PC-3 (cell line): Measurements from ENCODE around the gene TP53I3.

Source experiments
- EZH2phosphoT487 ChIP-seq: fragments of 300-600 bp; sonication (generic); IDR thresholded peaks from 2 replicates; pipeline ENCODE4 v1.6.1; 2018; ENCODE audit warnings: mild to moderate bottlenecking, antibody characterized with exemption, low read length, borderline replicate concordance
- TF ChIP-seq, protein P1 (sequence below): fragments of 300-600 bp; sonication (generic); conservative IDR thresholded peaks from 2 replicates; pipeline ENCODE4 v1.5.1; 2017; ENCODE audit warnings: antibody characterized with exemption, low read depth, mild to moderate bottlenecking, low read length

DNA sequence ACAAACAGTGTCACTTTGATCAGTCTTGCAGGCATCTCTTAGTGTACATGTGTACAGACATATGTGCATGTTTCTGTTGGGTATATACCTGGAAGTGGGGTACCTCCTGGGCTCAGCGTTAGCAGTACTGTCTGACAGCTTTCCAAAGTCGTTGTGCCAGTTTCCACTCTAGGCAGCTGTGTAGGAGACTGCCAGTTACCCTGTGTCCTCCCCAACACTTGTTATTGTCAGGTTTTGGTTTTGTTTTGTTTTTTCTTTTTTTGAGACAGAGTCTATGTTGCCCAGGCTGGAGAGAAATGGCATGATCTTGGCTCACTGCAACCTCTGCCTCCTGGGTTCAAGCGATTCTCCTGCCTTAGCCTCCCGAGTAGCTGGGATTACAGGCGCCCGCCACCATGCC, 28.9 kb downstream of the TP53I3 start:
- TF ChIP-seq, protein P1, sequence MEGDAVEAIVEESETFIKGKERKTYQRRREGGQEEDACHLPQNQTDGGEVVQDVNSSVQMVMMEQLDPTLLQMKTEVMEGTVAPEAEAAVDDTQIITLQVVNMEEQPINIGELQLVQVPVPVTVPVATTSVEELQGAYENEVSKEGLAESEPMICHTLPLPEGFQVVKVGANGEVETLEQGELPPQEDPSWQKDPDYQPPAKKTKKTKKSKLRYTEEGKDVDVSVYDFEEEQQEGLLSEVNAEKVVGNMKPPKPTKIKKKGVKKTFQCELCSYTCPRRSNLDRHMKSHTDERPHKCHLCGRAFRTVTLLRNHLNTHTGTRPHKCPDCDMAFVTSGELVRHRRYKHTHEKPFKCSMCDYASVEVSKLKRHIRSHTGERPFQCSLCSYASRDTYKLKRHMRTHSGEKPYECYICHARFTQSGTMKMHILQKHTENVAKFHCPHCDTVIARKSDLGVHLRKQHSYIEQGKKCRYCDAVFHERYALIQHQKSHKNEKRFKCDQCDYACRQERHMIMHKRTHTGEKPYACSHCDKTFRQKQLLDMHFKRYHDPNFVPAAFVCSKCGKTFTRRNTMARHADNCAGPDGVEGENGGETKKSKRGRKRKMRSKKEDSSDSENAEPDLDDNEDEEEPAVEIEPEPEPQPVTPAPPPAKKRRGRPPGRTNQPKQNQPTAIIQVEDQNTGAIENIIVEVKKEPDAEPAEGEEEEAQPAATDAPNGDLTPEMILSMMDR: no peak
- TF ChIP-seq EZH2phosphoT487: no peak
